ENCODE results near the gene DPRX. TPM values are rescaled to one million over a fixed set of nuclear protein-coding genes. Genes with fewer than 3 reads are reported as not detected.
"Not testable (repeated sequence)": the region's sequence is repeated elsewhere in the genome, so short reads cannot be mapped to it uniquely, and the experiment has no call there.

Gene DPRX
- total RNA-seq, 1 donor from 2014 or later = not detected

GRCh38 chr19:53664760-53665159, 33.0 kb downstream of the DPRX start:
- no peaks in the 10 kb centered on the region for H3K36me3 ChIP-seq
- no peak for TF ChIP-seq CTCF (IDR thresholded peaks at IDR 0.05)
- H3K4me3 ChIP-seq = no peak overlapping the region
- no peak overlapping the region for H3K27ac ChIP-seq
- H3K4me1 ChIP-seq = no peaks in the 10 kb centered on the region
- ATAC-seq = no peak
- no peak for DNase-seq
- intact Hi-C loops (cut with DNase I) = no loop called here
- H3K27me3 ChIP-seq = no peaks in the 10 kb centered on the region
- H3K9me3 ChIP-seq = no peaks in the 10 kb centered on the region

GRCh38 chr19:53666331-53666730, 34.5 kb downstream of the DPRX start:
- H3K4me3 ChIP-seq; intact Hi-C loops (cut with DNase I); H3K27me3 ChIP-seq; ATAC-seq; H3K36me3 ChIP-seq; H3K9me3 ChIP-seq; DNase-seq; H3K4me1 ChIP-seq; H3K27ac ChIP-seq: not testable (repeated sequence)

GRCh38 chr19:53668804-53669203, 37.0 kb downstream of the DPRX start:
- H3K27ac ChIP-seq; H3K9me3 ChIP-seq; intact Hi-C loops (cut with DNase I); H3K36me3 ChIP-seq; H3K4me1 ChIP-seq; H3K27me3 ChIP-seq; DNase-seq; ATAC-seq; H3K4me3 ChIP-seq: not testable (repeated sequence)

- Histone ChIP-seq H3K4me1 (no peaks in the 10 kb centered on the region), H3K4me3 (no peak overlapping the region), H3K9me3 (no peaks in the 10 kb centered on the region), H3K27ac (no peak overlapping the region), H3K36me3 (no peaks in the 10 kb centered on the region), H3K27me3 (no peaks in the 10 kb centered on the region)
- DNase-seq (no peak), ATAC-seq (no peak)
- intact Hi-C loops (cut with DNase I) = no loop called here
- no peak for TF ChIP-seq CTCF (IDR thresholded peaks at IDR 0.05)
These were observed 38.5 kb downstream of the DPRX start for GRCh38 chr19:53670345-53670744.

- Histone ChIP-seq H3K27ac (no peak overlapping the region), H3K27me3 (no peaks in the 10 kb centered on the region), H3K36me3 (no peaks in the 10 kb centered on the region), H3K9me3 (no peaks in the 10 kb centered on the region), H3K4me1 (no peaks in the 10 kb centered on the region), H3K4me3 (no peak overlapping the region)
- ATAC-seq (no peak), DNase-seq (no peak)
- TF ChIP-seq CTCF (IDR thresholded peaks at IDR 0.05) = no peak
- intact Hi-C loops (cut with DNase I) = no loop called here
These were observed 39.9 kb downstream of the DPRX start for GRCh38 chr19:53671663-53672062.

Small RNA genes lying within 50 kb of the gene (microRNA-seq; reads per million reads assigned to microRNA genes)
- not detected for gene MIR1323 (ENCODE audit: borderline microRNAs expressed)
- not detected for gene MIR498 (ENCODE audit: borderline microRNAs expressed)
- gene MIR512-1 (ENCODE audit: borderline microRNAs expressed) = not detected
- not detected for gene MIR512-2 (ENCODE audit: borderline microRNAs expressed)
- gene MIR515-1 (ENCODE audit: borderline microRNAs expressed) = not detected
- gene MIR515-2 (ENCODE audit: borderline microRNAs expressed) = not detected
- gene MIR519C (ENCODE audit: borderline microRNAs expressed) = not detected
- not detected for gene MIR519E (ENCODE audit: borderline microRNAs expressed)
- gene MIR520E (ENCODE audit: borderline microRNAs expressed) = not detected
- gene MIR520F (ENCODE audit: borderline microRNAs expressed) = 2.5 reads per million, percentile 15 among the genes with 10 or more reads in this experiment

Other genes with a start within 250 kb of the DPRX start
- gene ZNF765, start 236.8 kb upstream of the DPRX start, total RNA-seq = 12.4 TPM
- 12.1 TPM for gene ZNF761, start 200.0 kb upstream of the DPRX start, total RNA-seq
- 4.6 TPM for gene ZNF813, start 164.3 kb upstream of the DPRX start, total RNA-seq
- gene ZNF331, start 93.9 kb upstream of the DPRX start, total RNA-seq = 30.1 TPM
- gene NLRP12, start 192.3 kb downstream of the DPRX start, total RNA-seq = 4.0 TPM
- 131 TPM for gene MYADM, start 235.9 kb downstream of the DPRX start, total RNA-seq

Measured in upper lobe of right lung (tissue), 1 donor.